ENCODE measurements around the gene HENMT1. TPM values are rescaled to one million over a fixed set of nuclear protein-coding genes. Genes with fewer than 3 reads are reported as not detected.

HENMT1 gene
- total and polyA plus RNA-seq, 9 of the 15 experiments (the other 6 are each of a cell fraction or from before 2014, with no cell fraction given), result not detected

GRCh38 chr1:108699375-108700332, 38.8 kb upstream of the HENMT1 start (continued):
- 0 out of 4 replicates have a peak, but pooled peaks of 1 of the 2 experiments have one; percentile 54 for TF ChIP-seq BCLAF1 (IDR thresholded peaks at IDR 0.05; ENCODE audit: borderline replicate concordance in 1 of 2, control insufficient read depth in 1 of 2, low read depth in 2 of 2, low read length in 1 of 2)
- TF ChIP-seq ARHGAP35 (IDR thresholded peaks at IDR 0.05; ENCODE audit: partially characterized antibody), result peak; percentile 58
- peak; percentile 30 to 44; a peak in 1 of 4 replicates for TF ChIP-seq HDAC1 (IDR thresholded peaks at IDR 0.05)
- TF ChIP-seq IRF9 (tag; IDR thresholded peaks at IDR 0.05), result no peak
- TF ChIP-seq NKRF (IDR thresholded peaks at IDR 0.05; ENCODE audit: borderline replicate concordance), result 0 out of 2 replicates have a peak, but pooled peaks have one; percentile 33
- no peak for TF ChIP-seq NCOA1 (IDR thresholded peaks at IDR 0.05; ENCODE audit: low read depth)
- TF ChIP-seq MYC (IDR thresholded peaks at IDR 0.05; ENCODE audit: low read depth, low read length), result no peak
- no peak for TF ChIP-seq MYC (CRISPR knock-in tag; IDR thresholded peaks at IDR 0.05; ENCODE audit: borderline replicate concordance, low read depth)
- TF ChIP-seq ZNF407 (IDR thresholded peaks at IDR 0.05; ENCODE audit: low read depth), result 0 out of 2 replicates have a peak, but pooled peaks have one; percentile 22
- no peak for TF ChIP-seq CBX5 (IDR thresholded peaks at IDR 0.05; ENCODE audit: borderline replicate concordance, low read depth)
- 0 out of 2 replicates have a peak, but pooled peaks have one; percentile 35 for TF ChIP-seq EHMT2 (IDR thresholded peaks at IDR 0.05)
